ENCODE results near the gene CTSD.
"Not testable (repeated sequence)": the region's sequence is repeated elsewhere in the genome, so short reads cannot be mapped to it uniquely, and the experiment has no call there.

CTSD gene

GRCh38 chr11:1782031-1782590, 18.4 kb upstream of the CTSD start:
- DNase-seq, result no peak

DNA sequence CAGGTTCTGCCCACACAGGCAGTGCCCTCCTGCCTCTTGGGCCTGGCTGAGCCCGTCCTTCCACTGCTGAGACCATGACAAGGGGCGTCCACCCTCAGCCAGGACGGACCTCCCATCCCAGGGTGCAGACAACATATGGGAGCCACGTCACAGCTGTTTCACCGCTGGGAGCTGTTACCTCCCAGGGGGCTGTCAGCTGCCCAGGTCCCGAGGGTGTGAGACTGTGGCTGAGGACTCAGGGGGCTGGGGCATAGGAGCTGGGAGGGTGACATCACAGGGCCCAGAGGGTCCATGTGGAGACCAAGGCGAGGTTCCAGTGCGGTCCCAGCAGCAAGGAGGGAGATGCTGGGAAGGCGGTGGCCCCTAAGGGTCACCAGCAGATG, 17.9 kb upstream of the CTSD start:
- no peak for DNase-seq

DNA sequence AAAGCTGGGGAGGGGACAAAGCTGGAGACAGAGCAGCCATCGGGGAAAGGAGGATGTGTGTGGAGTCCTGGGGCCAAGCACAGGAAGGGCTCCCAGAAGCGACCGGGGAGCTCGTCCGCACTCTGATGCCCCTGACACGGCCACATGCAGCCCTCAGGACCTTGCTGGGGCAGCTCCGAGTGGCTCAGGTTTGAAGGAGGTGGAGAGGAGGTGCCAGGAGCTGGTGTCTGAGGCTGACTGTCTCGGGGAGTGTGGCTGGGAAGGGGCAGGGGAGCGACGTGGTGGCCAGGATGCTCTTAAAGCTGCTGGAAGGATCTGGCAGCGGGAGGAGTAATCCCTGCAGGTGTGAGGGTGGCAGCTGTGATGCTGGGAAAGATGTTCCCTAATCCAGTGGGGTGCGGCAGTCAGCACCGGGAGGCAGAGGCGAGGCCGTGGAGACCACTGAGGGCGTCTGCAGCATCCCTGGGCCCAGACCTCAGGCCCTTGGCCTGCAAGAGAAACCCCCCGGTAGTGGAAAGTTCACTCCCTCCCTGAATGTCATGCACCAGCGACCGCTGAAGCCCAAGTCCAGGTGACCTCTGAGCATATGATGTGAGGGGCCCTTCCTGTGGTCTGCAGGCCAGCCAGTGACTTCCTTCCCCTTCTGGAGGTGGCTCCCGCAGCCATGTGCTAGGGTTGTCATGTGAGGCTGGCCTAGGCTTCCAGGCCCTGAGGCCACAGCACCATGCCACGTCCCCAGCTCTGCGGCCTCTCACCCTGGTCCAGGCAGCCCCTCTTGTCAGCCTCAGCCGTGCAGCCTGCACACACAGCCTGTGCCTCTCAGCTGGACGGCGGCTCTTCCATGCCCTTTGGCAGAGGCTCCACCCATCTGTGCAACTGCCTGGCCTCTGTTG, 17.2 kb upstream of the CTSD start:
- DNase-seq, result no peak

DNA sequence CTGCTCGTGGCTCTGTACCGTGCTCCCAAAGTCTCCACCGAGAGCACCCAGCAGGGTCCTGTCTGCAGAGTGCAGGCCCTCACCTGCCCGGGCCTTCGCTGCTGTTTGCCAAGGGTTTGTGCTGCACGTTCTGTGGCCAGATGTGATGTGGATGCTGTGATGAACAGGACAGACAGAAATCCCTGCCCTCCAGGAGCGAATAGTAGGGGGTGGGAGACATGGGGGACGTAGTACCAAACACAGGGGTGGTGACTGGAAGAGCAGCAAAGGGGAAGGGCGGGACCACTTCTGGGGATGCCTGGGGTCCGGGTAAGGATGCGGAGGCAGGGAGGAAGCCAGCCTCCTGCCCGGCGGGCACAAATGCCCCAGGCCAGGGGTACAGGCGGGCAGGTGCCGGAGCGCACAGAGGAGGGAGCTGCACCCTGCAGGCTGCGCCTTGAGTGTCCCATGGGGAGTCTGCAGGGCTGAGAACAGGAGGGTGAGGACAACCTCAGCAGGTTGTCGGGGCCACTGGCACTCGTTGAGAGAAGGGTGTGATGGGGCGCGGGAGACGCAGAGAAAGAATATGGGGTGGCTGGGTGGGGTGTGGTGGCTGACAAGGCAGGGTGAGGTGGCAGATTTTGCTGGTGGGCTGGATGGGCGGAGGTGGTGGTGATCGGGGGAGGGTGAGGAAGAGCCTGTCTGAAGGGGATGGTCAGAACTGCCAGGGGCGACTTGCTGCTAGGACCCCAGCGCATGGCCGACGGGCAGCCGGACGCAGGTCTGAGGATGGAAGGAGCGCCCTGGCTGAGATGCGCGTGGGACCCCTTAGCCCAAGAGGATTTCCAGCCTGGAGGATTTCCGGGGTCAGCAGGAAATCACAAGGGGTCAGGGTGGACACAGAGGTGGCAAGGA, 16.3 kb upstream of the CTSD start:
- DNase-seq, result peak; percentile 47

DNA sequence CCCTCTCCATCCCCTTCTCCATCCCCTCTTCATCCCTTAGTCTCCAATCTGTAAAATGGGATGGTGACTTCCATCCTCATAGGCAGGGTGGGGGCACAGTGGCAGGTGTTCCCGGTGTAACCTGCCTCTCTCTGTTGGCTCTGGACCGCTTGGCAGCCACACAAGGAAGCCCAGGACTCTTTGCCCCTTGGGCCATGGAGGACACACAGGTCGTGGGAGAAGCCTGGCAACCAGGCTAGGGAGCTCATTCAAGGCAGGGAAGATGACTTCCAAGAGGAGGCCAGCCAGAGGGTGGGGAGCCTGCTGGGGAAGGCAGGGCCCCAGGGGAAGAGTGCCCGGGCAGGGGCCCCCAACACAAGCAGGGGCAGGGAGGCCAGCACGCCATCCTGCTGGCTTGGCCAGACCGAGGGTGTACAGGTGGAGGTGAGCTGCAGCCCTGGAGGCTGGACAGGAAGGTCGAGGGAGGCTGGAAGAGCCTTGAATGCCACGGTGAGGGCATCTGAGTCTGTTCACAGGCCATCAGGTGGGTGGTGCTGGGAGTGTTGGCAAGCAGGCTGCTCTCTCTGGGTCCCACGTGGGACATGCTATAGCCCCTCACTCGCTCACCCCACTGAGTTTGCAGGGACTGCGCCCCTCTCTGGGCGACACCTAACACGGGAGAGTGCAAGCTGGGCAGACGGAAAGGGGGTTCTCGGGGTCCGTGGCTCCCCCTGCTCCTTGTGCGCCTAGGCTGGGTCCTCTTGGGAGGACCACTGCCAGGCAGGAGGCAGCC, 15.5 kb upstream of the CTSD start:
- peak; percentile 45 for DNase-seq

GRCh38 chr11:1778141-1778911, 14.6 kb upstream of the CTSD start:
- peak; percentile 44 for DNase-seq

GRCh38 chr11:1777737-1778136, 14.0 kb upstream of the CTSD start:
- DNase-seq, result no peak

DNA sequence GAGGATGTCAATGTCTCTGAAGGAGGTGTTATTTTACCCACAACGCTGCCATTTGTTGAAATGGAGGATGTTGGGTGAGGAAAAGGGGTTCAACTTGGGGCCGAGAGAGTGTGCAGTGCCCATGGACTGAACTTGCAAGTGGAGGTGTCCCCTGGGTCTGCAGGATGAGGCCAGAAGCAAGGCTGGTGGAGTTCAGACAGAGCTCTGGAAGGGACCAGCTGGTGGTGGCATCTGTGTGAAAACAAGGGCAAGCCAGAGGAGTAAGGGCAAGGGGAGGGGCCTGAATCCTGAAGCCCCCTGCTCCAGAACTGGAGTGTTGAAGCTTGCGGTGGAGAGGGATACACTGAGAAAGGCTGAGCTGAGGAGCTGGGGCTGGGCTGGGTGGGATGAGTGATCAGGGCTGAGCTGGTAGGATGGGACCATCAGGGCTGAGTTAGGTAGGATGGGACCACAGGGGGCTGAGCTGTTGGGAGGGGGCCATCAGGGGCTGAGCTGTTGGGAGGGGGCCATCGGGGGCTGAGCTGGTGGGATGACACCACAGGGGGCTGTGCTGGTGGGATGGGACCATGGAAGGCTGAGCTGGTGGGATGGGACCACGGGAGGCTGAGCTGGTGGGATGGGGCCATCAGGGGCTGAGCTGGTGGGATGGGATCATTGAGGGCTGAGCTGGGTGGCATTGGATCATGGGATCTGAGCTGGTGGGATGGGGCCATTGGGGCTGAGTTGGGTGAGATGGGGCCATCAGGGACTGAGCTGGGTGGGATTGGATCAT, 13.4 kb upstream of the CTSD start:
- peak; percentile 46 for DNase-seq

DNA sequence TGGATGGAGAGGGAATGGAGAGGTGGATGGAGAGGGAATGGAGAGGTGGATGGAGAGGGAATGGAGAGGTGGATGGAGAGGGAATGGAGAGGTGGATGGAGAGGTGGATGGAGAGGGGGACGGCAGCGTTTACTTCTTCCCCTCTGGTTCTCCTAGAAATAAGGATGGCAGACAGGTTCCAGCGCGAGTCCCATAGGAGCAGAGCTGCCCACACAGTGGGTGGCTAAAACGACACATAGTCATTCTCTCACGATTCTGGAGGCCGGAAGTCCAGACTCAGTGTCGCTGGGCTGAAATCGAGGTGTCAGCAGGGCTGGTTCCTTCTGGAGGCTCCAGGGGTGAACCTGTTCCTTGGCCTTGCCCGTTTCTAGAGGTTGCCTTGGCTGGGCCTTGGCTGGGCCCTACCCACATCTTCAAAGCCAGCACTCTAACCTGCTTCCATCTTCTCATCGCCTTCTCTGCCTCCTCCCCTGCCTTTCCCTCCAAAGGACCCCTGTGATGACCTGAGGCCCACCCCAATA, 12.7 kb upstream of the CTSD start:
- DNase-seq, result peak; percentile 37

GRCh38 chr11:1774886-1775285, 11.2 kb upstream of the CTSD start:
- DNase-seq, result no peak

- no peak for DNase-seq
Observed at GRCh38 chr11:1773994-1774550, 10.3 kb upstream of the CTSD start.

DNA sequence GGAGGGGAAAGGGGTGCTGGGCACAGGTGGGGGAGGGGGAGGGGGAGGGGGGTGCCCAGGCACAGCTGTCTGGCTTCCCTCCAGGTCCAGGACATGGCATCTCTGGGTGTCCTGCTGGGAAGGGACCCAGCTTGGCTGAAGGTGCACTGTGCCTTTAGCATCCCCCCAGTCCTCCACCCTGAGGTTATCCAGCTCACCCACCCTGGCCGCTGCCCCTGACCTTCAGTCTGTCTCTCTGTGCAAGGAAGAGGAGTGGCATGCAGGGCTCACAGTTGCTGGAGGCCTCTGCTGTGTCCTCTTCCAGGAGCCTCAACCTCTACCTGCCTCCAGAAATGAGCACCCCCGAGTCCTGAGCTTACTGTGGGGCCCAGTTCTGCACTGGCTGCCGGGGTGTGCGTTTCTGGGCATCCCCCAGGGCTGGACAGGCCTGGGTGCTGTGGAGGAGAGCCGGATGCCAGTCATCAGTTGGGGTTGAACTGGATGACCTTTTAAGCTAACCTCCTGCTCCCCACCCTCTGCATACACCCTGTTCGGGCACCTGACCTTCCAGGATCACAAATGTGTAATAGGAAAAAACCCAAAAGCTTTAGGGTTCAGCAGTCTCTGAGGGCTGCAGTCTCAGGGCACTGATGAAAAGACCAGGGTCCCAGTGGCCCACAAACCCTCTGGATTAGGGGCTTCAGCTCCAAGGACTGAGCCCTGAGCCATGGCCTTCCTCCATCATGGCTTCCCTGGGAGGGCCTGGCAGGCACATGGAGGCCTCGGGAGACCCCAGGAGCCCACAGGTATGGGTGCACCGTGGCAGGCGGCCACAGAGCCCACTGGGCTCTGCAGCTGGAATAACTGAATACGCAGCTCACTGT, 9.6 kb upstream of the CTSD start:
- DNase-seq, result no peak

GRCh38 chr11:1772270-1773130, 8.8 kb upstream of the CTSD start:
- no peak for DNase-seq

- DNase-seq, result no peak
Observed at GRCh38 chr11:1771700-1772099, 8.0 kb upstream of the CTSD start.

GRCh38 chr11:1771273-1771672, 7.5 kb upstream of the CTSD start:
- no peak for DNase-seq

DNA sequence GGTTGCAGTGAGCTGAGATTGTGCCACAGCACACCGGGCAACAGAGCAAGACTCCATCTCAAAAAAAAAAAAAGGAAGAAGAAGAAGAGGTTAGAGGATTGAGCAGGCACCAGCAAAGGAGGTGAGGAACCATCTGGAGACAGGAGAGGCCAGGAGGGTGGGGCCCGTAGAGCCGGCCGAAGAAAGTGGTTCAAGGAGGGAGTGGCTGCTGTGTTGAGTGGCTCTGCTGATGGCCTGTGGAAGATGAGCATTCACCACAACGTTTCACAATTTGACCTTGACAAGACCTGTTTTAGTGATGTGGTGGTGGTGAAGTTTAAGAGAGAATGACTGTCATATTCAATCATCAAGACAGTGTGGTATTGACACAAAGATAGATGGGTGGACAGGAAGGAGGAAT, 6.8 kb upstream of the CTSD start:
- no peak for DNase-seq

- DNase-seq, result no peak
Observed at GRCh38 chr11:1770061-1770460, 6.3 kb upstream of the CTSD start.

DNA sequence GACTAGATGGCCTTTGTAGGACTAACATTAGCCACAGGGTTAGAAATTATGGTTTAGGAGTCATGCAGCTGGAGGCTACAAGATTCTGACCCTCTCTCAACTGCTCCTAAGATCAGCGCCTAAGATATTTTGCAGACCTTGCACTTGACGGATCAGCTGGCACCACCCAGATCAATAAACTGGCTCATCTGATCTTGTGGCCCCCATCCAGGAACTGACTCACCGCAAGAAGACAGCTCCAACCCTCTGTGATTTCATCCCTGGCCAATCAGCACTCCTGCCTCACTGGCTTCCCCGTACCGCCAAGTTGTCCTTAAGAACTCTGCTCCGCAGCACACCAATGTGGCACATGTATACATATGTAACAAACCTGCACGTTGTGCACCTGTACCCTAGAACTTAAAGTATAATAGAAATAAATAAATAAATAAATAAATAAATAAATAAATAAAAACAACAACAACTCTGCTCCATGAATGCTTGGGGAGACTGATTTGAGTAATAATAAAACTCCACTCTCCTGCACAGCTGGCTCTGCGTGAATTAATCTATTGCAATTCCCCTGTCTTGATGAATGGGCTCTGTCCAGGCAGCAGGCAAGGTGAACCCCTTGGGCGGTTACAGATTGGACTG, 5.7 kb upstream of the CTSD start:
- not testable (repeated sequence) for DNase-seq

All from activated CD8-positive, alpha-beta memory T cell treated with anti-CD3 and anti-CD28 coated beads, Interleukin-2, amount 50 U/mL, for 48 hours (primary cell).